ENCODE results near the gene ELL. TPM values are rescaled to one million over a fixed set of nuclear protein-coding genes. Genes with fewer than 3 reads are reported as not detected.
A peak's percentile ranks its signal among the peaks of the same experiment; 100 is the strongest.

ELL gene
- total and polyA plus RNA-seq, 9 of the 15 experiments (the other 6 are each of a cell fraction or from before 2014, with no cell fraction given), result 0.24 to 22.5 (median 4.1) TPM

GRCh38 chr19:18430417-18431144 lies 91.3 kb downstream of the ELL start (continued):
- no peak for TF ChIP-seq RBM39 (optimal IDR thresholded peaks at IDR 0.05; ENCODE audit: low read depth, low read length)
- no peak for TF ChIP-seq TAF7 (tag; IDR thresholded peaks at IDR 0.05)
- TF ChIP-seq ZBTB33 (CRISPR knock-in tag; IDR thresholded peaks at IDR 0.05), result no peak
- no peak for TF ChIP-seq CTBP1 (IDR thresholded peaks at IDR 0.05; ENCODE audit: borderline replicate concordance)
- TF ChIP-seq PML (IDR thresholded peaks at IDR 0.05; ENCODE audit: low read length), result no peak
- TF ChIP-seq SFPQ (IDR thresholded peaks at IDR 0.05; ENCODE audit: low read depth, low read length), result no peak
- TF ChIP-seq TCF3 (CRISPR knock-in tag; IDR thresholded peaks at IDR 0.05), result no peak
- no peak for TF ChIP-seq CREB1 (IDR thresholded peaks at IDR 0.05)
- no peak for TF ChIP-seq CREB1 (CRISPR knock-in tag; IDR thresholded peaks at IDR 0.05)
- TF ChIP-seq RBM22 (IDR thresholded peaks at IDR 0.05; ENCODE audit: low read depth, low read length, poor library complexity, severe bottlenecking), result peak; percentile 23
- no peak for TF ChIP-seq ZNF143 (CRISPR knock-in tag; IDR thresholded peaks at IDR 0.05)
- no peak for TF ChIP-seq ERF (CRISPR knock-in tag; IDR thresholded peaks at IDR 0.05)
- TF ChIP-seq KDM1A (IDR thresholded peaks at IDR 0.05), result no peak
- no peak for TF ChIP-seq ARID1B (IDR thresholded peaks at IDR 0.05)
- TF ChIP-seq ZC3H8 (IDR thresholded peaks at IDR 0.05), result no peak
- TF ChIP-seq ZNF740 (CRISPR knock-in tag; IDR thresholded peaks at IDR 0.05), result 0 out of 2 replicates have a peak, but pooled peaks have one; percentile 44
- TF ChIP-seq ZNF740 (tag; IDR thresholded peaks at IDR 0.05), result no peak
- TF ChIP-seq MAZ (CRISPR knock-in tag; conservative IDR thresholded peaks at IDR 0.05 in 1 of 2, IDR thresholded peaks at IDR 0.05 in 1 of 2), result no peak
- no peak for TF ChIP-seq CBX3 (IDR thresholded peaks at IDR 0.05; ENCODE audit: borderline replicate concordance in 1 of 2, low read length in 2 of 2)
- no peak for TF ChIP-seq ASH1L (IDR thresholded peaks at IDR 0.05; ENCODE audit: borderline replicate concordance, low read depth, partially characterized antibody)
- TF ChIP-seq SETDB1 (IDR thresholded peaks at IDR 0.05; ENCODE audit: low read length), result no peak
- no peak for TF ChIP-seq CSDE1 (IDR thresholded peaks at IDR 0.05)
